GM18951 (cell line): ENCODE measurements around the gene GLG1.

Experiments
- POLR2A ChIP-seq: IDR thresholded peaks from 4 replicates; pipeline ENCODE4 v1.6.1; 2011; ENCODE audit warnings: mild to moderate bottlenecking; ENCODE audit not compliant: insufficient read length, insufficient read depth; ENCODE audit errors: extremely low read depth
- in situ Hi-C: fragments of 300-500 bp; cut with MboI; formaldehyde crosslinking; loops from one replicate; pipeline ENCODE4 v1.12.0; 2022; ENCODE audit warnings: low sequenced_read_pairs, mixed read lengths, inconsistent platforms; ENCODE audit not compliant: unreplicated experiment

Gene GLG1

DNA sequence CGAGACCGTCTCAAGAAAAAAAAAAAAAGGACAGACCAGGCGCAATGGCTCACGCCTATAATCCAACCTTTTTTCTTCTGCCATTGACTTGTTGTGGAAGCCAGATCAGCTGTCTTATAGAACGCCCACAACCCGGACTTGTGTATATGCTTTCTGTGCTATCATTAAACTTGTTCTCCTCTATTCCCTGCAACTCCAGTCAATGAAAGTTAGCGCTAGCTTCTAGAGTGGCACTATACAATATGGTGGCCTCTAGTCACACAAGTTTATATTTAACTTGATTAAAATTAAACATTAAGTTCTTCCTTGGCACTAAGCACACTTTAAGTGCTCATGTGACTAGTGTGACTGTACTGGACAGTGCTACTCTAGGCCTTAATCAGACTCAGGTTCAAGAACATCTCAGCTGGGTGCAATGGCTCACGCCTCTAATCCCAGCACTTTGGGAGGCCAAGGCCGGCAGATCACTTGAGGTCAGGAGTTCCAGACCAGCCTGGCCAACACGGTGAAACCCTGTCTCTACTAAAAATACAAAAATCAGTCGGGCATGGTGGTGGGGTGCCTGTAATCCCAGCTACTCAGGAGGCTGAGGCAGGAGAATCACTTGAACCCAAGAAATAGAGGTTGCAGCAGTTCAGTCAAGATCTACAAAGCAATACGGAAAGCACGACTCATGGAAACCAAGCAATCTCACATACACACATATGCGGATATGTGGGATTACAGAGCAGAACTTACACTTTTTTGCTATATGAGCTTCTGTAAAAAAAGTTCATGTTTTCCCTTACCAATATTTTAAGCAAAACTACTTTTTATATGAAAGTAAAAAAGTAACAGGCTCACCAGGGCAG is 18.8 kb upstream of the GLG1 start:
- no peak for TF ChIP-seq POLR2A
- in situ Hi-C loops, result no loop called here

DNA sequence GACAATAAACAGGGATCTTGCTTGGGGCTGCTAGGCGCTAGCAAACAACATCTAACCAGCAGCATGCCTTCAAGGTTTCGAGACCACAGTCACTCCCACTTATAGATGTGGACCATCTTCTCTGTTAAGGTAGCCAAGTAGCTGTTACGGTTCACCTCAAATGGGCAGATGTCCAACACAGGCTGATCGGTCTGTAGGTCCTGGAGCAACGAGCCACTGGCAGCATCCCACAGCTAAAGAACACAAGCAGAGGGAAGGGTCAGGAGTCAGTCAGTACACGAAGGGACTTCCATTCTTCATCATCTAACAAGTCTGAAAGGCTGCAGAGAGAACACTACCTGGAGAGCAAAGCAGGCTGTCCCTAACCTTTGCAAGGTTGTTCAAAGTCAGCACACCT is 16.9 kb upstream of the GLG1 start:
- no peak for TF ChIP-seq POLR2A
- in situ Hi-C loops, result no loop called here

DNA sequence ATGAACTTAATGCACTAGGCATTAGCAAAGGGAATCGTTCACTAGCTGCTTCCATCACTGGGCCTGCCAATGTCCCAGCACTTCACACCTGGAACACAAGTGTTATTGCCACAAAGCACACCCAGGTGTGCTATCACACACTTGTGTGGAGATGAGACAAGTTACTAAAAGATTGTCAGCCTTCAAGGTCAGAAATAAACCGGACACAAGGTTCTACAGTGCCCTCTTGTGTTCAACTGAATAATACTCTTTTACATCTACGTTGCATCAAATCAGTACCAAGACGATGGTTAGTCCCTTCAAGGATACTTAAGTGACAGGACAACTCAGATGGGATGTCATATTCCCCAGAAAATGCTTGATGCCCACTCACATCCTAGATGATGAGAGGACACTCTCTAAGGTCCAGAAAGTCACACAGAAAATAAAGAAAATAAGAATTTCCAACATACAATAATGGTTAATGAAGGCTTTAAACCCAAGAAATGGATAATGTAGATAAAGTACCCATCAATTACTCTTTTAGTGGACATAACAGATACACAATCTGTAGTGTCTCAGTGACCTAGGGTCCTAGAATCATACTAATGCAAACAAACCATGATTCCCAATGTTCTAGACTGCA is 16.4 kb upstream of the GLG1 start:
- in situ Hi-C loops, result no loop called here
- no peak for TF ChIP-seq POLR2A

DNA sequence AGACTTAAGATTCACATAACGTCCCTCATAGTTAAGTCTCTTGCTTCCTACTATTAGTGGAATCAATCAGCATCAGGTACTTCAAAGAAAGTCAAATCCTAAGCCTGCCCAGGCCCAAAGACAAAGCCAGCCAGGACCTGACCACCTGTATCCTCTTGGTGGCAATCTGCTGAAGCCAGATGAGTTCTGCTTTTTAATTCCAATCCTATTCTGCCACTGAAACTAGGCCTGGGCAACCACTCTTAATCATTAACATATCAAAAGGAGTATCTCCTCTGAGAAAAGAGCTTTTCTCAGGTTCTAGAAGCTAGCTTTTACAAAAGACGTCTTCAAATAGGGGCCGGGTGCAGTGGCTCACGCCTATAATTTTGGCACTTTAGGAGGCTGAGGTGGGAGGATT is 15.1 kb upstream of the GLG1 start:
- in situ Hi-C loops, result no loop called here

DNA sequence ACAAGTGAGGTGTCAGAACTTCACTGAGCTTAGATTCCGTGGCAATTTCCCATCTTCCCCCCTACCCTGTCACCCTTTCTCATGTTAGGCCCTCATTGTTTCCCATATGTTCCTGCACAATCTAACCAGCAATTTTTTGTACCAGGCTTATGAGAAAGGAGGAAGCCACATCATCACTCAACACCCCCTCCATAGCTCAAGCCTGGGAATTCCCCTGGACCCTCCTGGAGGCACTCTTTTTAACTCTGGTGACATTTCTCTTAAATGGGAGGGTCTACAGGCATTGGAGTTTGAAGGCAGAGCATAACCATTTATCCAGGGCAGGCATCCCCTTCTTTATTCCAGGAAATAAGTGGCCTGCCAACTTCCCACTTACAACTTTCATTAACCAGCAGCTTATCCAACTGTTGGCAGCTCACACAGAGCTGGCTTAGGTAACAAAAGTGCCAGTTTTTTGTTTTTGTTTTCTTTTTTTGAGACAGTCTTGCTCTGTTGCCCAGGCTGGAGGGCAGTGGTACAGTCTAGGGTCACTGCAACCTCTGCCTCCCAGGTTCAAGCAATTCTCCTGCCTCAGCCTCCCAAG is 10.4 kb upstream of the GLG1 start:
- no peak for TF ChIP-seq POLR2A
- in situ Hi-C loops, result loop anchor here (10.0 kb wide), 1 partner anchor 302 kb away; no protein-coding TSS in a partner anchor

More for the DNA sequence above, 15.1 kb upstream of the GLG1 start:
- no peak for TF ChIP-seq POLR2A

DNA sequence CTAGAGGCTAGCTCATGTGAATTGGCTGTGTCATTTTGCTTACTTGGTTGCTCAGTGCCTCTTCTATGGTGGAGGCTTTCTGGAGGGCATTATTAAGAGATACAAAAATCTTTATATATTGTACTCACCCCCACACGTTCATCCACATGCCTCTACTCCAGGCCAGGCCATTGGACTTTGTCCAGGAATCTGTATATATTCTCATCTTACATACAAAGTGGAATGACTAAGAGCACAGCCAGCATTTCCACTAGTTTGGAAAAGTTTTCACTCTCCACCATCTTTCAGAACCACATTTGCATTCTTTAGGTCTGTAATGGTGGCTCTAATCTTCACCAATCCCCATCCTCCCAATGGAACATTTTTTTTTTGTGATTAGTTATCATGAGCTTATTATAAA is 4.8 kb upstream of the GLG1 start:
- TF ChIP-seq POLR2A, result no peak
- in situ Hi-C loops, result loop anchor here (10.0 kb wide), 1 partner anchor 297 kb away; no protein-coding TSS in a partner anchor

DNA sequence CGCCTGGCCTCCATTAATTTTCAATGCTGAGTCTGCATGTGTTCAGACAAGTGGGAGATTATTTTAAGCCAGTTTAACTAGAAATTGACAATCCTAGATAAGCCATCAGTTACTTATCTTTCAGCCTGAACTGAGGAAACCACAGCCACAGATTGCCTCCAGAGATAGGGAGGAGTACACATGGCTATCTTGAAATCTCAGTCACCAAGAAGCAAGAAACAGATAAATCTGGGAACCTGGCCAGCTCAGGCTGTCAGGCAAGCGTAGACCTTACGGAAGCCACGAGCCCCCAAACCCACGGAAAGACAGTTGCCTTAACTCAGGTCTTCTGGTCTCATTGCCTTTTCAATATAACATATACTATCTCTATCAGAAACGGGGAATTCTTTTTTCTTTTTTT is 2.0 kb upstream of the GLG1 start:
- in situ Hi-C loops, result no loop called here
- no peak for TF ChIP-seq POLR2A

DNA sequence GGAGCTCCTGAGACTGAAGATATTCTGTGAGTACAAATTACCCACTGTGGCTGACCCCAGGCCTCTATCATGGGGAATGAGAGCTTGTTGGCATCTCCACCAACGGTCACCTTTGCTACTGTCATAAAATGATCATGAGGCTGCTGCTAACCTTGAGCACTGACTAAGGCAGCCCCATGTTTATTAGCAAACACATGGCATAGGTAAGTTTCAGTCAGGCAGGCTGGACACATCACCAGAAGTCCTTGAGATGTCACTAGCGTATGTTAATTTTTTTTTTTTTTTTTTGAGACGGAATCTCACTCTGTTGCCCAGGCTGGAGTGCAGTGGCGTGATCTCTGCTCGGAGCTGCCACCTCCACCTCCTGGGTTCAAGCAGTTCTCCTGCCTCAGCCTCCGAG is 1.5 kb upstream of the GLG1 start:
- TF ChIP-seq POLR2A, result no peak
- in situ Hi-C loops, result no loop called here

DNA sequence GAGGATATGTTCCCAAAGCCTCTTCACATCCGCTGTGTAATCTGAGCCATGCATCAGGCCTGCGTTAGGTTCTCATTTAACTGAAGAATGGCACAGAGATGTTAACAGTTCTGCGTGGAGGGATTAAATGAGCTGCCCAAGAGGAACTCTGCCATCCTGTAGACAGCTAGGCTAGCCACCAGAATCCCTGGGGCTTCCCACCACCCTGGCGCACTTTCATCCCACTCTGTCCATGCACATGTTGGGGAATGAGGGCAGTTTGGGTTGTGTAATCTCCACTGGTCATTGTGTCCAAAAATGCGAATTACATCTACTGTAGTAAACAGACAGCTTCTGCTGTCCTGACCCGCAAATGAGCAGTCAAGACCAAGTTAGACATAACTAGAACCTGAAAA is 1.0 kb upstream of the GLG1 start:
- TF ChIP-seq POLR2A, result no peak
- in situ Hi-C loops, result no loop called here

DNA sequence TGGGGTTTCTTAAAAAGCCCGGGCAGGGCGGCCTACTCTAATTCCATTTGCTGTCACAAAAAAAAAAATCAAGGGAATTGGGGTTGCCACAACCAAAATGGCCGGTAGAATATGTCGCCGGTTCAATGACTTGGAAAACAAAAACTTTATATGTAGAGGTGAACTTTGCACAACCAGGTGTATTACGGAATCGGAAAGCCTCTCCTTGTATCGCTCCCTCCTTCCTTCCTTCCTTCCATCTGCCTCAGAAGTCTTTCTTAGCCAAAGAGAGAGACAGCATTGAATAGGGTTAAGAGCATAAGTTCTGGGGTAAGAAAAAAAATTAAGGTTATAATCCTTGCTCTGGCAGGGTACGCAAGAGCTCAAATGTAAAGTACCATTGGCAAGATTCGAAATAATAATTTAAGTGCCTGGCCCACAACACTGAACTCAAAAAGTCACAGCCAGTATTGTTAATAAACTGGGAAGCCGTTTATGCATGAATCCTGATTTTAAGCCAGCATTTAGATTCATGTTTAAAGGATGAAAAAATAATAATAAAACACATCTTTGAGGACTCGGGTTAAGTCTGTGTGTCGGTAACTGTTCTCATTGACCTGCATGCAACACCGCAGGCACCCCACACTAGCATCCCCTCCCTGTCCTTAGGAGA is 522 bp upstream of the GLG1 start:
- in situ Hi-C loops, result no loop called here
- TF ChIP-seq POLR2A, result no peak

DNA sequence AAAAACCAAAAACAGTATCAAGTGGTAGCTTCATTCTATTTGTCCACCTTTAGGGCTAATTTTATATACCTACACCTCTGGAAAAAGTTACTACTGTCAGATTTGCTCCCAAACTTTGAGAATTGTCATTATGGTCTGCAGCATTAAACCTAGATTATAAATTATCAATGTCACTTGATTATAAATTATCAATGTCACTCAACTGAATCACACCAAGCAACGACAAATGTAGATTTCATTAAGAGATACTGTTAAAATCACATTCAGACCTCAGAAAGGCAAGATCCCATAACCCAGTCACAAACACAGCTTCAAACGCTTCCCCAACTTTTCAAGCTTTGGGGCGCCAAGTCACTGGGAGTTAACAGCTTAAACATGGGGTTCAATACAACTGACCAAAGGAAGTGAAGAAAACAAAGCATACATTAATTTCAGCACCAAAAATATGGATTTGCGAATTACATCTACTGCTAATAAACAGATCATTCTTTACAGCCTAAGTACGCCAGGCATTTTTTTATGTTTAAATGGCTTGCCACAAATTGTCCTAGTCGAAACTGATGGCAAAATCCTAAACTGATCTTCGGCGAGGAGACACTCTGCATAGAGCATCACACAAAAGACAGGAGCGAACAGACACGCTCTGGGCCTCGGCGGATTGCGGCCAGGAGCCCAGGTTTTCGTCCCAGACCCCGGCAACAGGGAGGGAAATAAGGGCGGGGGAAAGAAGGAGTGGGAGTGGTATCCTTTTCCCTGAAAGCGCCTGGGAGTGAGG is 981 bp downstream of the GLG1 start:
- in situ Hi-C loops, result no loop called here
- TF ChIP-seq POLR2A, result no peak

DNA sequence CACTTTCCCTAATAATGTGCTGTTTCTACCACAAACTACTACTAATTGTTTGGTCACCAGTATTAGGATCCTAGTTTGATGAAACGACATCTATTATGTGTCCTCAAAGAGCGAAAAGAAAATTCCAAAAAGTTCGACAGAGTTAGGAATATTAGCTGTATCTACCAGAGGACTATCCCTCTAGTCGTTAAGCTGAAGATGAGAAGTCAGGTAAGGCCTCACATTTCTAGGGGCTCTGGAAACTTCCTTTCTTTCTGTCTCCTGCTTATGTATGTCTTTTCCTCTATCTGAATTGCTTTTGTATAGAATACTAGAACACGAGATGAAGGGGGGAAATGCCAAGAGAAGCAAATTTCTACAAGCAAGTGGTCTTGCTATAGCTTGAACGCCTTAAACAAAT is 1.6 kb downstream of the GLG1 start:
- in situ Hi-C loops, result no loop called here

DNA sequence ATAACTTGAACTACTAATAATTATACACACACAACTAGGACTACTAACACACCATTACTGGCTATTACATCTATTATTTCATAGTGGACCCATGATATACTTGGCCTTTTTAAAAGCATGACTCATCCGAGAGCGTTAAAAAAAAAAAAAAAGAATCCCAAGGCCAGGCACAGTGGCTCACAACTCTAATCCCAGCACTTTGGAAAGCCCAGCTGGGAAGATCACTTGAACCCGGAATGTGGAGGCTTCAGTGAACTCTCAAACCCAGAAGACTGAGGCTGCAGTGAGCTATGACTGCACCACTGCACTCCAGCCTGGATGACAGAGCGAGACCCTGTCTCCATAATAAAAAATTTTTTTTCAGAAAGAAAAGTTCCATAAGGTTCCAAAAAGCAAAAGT is 3.1 kb downstream of the GLG1 start:
- in situ Hi-C loops, result no loop called here
- TF ChIP-seq POLR2A, result no peak

More for the DNA sequence above, 1.6 kb downstream of the GLG1 start:
- no peak for TF ChIP-seq POLR2A
